NB4 (cell line): ENCODE data around the gene CUL2.

Experiments
- POLR2A ChIP-seq: IDR thresholded peaks from 2 replicates; pipeline ENCODE4 v1.6.1; 2011; ENCODE audit warnings: mild to moderate bottlenecking; ENCODE audit not compliant: insufficient read length; ENCODE audit errors: extremely low read depth
- TF ChIP-seq, protein P1 (sequence below): IDR thresholded peaks from one replicate; pipeline ENCODE4 v1.5.1; 2012; ENCODE audit warnings: low read depth, low read length
- TF ChIP-seq, protein P2 (sequence below): IDR thresholded peaks from 2 replicates; pipeline ENCODE4 v1.6.1; 2011; ENCODE audit warnings: low read depth, low read length

DNA sequence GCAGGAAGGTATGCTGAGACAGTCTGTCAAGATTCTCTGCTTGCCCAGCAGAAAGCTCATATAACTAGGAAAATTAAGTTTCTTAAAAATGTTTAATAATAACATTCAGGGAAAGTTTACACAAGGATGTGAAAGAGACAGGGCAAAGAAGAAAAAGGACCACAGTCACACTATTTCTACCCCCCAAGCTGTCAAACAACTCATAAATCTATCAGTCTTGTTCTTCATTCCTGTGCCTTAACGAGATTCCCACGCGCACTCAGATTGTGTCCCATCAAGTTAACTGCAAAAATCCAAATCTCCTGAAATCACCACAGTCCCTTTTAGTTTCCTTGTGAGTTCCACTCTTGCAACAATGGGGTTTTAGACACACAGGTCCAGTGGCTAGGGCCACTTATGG lies 14.9 kb downstream of the CUL2 start:
- TF ChIP-seq, protein P1, sequence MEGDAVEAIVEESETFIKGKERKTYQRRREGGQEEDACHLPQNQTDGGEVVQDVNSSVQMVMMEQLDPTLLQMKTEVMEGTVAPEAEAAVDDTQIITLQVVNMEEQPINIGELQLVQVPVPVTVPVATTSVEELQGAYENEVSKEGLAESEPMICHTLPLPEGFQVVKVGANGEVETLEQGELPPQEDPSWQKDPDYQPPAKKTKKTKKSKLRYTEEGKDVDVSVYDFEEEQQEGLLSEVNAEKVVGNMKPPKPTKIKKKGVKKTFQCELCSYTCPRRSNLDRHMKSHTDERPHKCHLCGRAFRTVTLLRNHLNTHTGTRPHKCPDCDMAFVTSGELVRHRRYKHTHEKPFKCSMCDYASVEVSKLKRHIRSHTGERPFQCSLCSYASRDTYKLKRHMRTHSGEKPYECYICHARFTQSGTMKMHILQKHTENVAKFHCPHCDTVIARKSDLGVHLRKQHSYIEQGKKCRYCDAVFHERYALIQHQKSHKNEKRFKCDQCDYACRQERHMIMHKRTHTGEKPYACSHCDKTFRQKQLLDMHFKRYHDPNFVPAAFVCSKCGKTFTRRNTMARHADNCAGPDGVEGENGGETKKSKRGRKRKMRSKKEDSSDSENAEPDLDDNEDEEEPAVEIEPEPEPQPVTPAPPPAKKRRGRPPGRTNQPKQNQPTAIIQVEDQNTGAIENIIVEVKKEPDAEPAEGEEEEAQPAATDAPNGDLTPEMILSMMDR, result no peak
- no peak for TF ChIP-seq POLR2A
- TF ChIP-seq, protein P2, sequence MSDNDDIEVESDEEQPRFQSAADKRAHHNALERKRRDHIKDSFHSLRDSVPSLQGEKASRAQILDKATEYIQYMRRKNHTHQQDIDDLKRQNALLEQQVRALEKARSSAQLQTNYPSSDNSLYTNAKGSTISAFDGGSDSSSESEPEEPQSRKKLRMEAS, result no peak
